Calu3 (cell line): ENCODE results near the gene FGFBP2. TPM values are rescaled to one million over a fixed set of nuclear protein-coding genes. Genes with fewer than 3 reads are reported as not detected.

Experiments
- BruUV-seq: library from RNA; stranded (reverse); fragments of 400-500 nt; replicated peaks from 2 replicates; lab custom pipeline; 2021; lab: Mats Ljungman, UMichigan
- CTCF ChIA-PET: fragments of 300-600 bp; sonication (Branson Sonifier 250); formaldehyde crosslinking; loops from one replicate; lab custom pipeline; 2022; ENCODE audit warnings: antibody characterized with exemption; lab: Charles Lee
- DNase-seq: peaks from one replicate; pipeline ENCODE4 v3.0.0; 2022
- H3K27ac Mint-ChIP-seq: one replicate; pipeline ENCODE4 v1.8.0; 2022; ENCODE audit warnings: mixed read lengths; ENCODE audit not compliant: unreplicated experiment
- H3K27me3 Mint-ChIP-seq: one replicate; pipeline ENCODE4 v1.8.0; 2022; ENCODE audit warnings: mixed read lengths; ENCODE audit not compliant: unreplicated experiment
- H3K36me3 Mint-ChIP-seq: one replicate; pipeline ENCODE4 v1.8.0; 2022; ENCODE audit warnings: mild to moderate bottlenecking, moderate library complexity, mixed read lengths; ENCODE audit not compliant: insufficient read depth, unreplicated experiment
- H3K4me1 Mint-ChIP-seq: one replicate; pipeline ENCODE4 v1.8.0; 2022; ENCODE audit warnings: mild to moderate bottlenecking, low read depth, mixed read lengths; ENCODE audit not compliant: unreplicated experiment
- H3K4me3 Mint-ChIP-seq: one replicate; pipeline ENCODE4 v1.8.0; 2022; ENCODE audit warnings: mild to moderate bottlenecking, low read depth, moderate library complexity, mixed read lengths; ENCODE audit not compliant: unreplicated experiment
- H3K9me3 Mint-ChIP-seq: one replicate; pipeline ENCODE4 v1.8.0; 2022; ENCODE audit warnings: low read depth, mixed read lengths; ENCODE audit not compliant: unreplicated experiment
- intact Hi-C: fragments of 100-400 bp; cut with micrococcal nuclease; formaldehyde crosslinking; loops from one replicate; pipeline ENCODE4 v1.10.0; 2022; ENCODE audit not compliant: unreplicated experiment
- total RNA-seq: library from RNA; stranded (reverse); gene quantifications from 2 replicates; pipeline ENCODE4 v1.2.3, GENCODE V29; 2022
- TF ChIP-seq, protein P1 (sequence below): fragments of 200-600 bp; IDR thresholded peaks from one replicate; pipeline ENCODE4 v1.8.0; 2022; ENCODE audit warnings: antibody characterized with exemption; ENCODE audit not compliant: unreplicated experiment

Gene FGFBP2
- total RNA-seq, 1 experiment from 2014 or later = not detected

DNA sequence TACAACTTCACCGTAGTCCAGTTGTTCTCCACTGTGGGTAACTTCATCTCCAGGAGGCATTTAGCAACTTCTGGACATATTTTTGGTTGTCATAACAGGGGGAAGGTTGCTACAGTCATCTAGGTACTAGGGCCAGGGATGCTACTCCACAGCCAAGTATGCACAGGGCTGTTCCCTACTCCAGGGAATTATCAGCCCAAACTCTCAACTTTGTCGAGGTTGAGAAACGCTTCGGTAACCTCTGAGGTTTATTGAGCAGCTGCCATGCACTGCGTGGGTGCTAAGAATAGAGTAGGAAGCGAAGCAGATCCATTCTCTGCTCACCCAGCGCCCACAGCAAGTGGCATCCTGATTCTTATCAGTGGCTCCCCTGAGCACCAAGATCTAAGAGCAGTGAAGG lies 32.7 kb downstream of the FGFBP2 start:
- CTCF ChIA-PET = interaction anchor here (1.1 kb wide), 1 partner anchor 17 kb away, joined by 3 read pairs; no protein-coding TSS in a partner anchor
- no TSS peak for BruUV-seq
- intact Hi-C loops = no loop called here
- H3K4me1 Mint-ChIP-seq = no peaks in the 10 kb centered on the region
- H3K36me3 Mint-ChIP-seq = no peaks in the 10 kb centered on the region
- DNase-seq = no peak
- no peak overlapping the region for H3K27ac Mint-ChIP-seq
- no peaks in the 10 kb centered on the region for H3K27me3 Mint-ChIP-seq
- H3K4me3 Mint-ChIP-seq = no peak overlapping the region
- H3K9me3 Mint-ChIP-seq = no peaks in the 10 kb centered on the region
- TF ChIP-seq, protein P1, sequence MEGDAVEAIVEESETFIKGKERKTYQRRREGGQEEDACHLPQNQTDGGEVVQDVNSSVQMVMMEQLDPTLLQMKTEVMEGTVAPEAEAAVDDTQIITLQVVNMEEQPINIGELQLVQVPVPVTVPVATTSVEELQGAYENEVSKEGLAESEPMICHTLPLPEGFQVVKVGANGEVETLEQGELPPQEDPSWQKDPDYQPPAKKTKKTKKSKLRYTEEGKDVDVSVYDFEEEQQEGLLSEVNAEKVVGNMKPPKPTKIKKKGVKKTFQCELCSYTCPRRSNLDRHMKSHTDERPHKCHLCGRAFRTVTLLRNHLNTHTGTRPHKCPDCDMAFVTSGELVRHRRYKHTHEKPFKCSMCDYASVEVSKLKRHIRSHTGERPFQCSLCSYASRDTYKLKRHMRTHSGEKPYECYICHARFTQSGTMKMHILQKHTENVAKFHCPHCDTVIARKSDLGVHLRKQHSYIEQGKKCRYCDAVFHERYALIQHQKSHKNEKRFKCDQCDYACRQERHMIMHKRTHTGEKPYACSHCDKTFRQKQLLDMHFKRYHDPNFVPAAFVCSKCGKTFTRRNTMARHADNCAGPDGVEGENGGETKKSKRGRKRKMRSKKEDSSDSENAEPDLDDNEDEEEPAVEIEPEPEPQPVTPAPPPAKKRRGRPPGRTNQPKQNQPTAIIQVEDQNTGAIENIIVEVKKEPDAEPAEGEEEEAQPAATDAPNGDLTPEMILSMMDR = no peak

DNA sequence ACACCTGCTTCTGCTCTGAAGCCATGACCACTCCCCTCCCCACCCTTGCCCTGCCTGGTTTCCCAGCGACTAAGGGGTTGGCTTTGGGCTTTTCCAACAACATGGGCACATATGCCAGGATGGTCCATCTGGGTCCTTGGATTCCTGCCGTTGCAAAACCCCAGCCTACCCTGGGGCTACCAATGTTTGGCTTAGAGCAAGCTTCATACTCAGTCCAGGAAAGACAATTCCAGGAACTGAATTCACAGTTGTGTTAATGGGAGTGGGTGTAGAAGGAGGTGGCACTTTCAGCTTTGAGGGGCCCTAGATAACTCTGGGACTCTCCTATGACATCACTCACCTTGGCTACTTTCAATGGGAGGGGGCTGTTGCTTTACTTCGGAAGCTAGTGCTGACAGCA lies 33.4 kb downstream of the FGFBP2 start:
- intact Hi-C loops = no loop called here
- TF ChIP-seq, protein P1 = no peak
- no peaks in the 10 kb centered on the region for H3K9me3 Mint-ChIP-seq
- H3K36me3 Mint-ChIP-seq = no peaks in the 10 kb centered on the region
- H3K27ac Mint-ChIP-seq = no peak overlapping the region
- CTCF ChIA-PET = interaction anchor here (0.6 kb wide), 1 partner anchor 750 kb away, joined by 3 read pairs; no protein-coding TSS in a partner anchor
- no TSS peak for BruUV-seq
- no peaks in the 10 kb centered on the region for H3K27me3 Mint-ChIP-seq
- no peak overlapping the region for H3K4me3 Mint-ChIP-seq
- no peak for DNase-seq
- H3K4me1 Mint-ChIP-seq = no peaks in the 10 kb centered on the region

DNA sequence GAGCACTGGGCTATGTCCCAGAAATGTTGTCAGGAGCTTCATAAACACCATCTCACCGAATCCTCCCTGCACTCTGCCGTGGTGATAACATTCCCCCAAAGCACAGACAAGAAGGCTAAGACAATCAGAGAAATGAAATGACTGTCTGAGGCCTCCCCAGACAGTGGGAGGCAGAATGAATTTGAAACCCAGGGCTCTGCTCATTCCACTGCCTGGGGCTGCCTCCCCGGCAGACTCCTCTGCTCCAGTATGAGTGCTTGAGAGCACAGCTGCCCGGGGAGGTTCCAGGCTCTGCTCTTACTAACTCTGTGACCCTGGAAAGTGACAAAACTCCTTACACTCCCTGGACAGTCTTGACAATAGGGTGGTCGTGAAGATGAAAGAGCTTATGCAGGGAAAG lies 34.1 kb downstream of the FGFBP2 start:
- no peak overlapping the region for H3K27ac Mint-ChIP-seq
- no peaks in the 10 kb centered on the region for H3K27me3 Mint-ChIP-seq
- no peaks in the 10 kb centered on the region for H3K9me3 Mint-ChIP-seq
- H3K4me3 Mint-ChIP-seq = no peak overlapping the region
- TF ChIP-seq, protein P1 = no peak
- H3K4me1 Mint-ChIP-seq = peaks cover 4% of the 10 kb centered on the region
- DNase-seq = no peak
- intact Hi-C loops = no loop called here
- CTCF ChIA-PET = no interaction called here
- peaks cover under 1% of the 10 kb centered on the region for H3K36me3 Mint-ChIP-seq
- no TSS peak for BruUV-seq

DNA sequence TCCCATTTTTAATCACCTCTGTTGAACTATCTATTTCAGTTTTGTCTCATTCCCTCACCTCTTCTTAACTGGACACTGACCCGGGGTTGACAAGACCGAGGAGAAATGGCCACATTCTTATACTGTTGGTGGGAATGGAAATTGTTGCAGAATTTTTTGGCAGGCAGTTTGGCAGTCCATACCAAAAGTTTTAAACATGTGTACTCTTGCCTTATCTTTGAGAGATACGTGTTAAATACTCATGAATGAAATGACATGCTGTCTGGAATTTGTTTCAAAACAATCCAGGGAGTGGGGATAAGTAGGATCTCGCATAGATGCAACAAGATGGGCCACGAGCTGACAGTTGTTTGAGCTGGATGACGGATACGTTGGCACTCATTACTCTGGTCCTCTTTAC lies 36.5 kb downstream of the FGFBP2 start:
- BruUV-seq = no TSS peak
- intact Hi-C loops = no loop called here
- TF ChIP-seq, protein P1 = no peak
- Mint-ChIP-seq H3K27ac (no peak overlapping the region), H3K9me3 (peaks cover 3% of the 10 kb centered on the region), H3K27me3 (no peaks in the 10 kb centered on the region), H3K36me3 (peaks cover 9% of the 10 kb centered on the region), H3K4me3 (no peak overlapping the region), H3K4me1 (peaks cover 24% of the 10 kb centered on the region)
- DNase-seq = no peak
- CTCF ChIA-PET = interaction anchor here (0.7 kb wide), 1 partner anchor 71 kb away, joined by 5 read pairs; no protein-coding TSS in a partner anchor
